ENCODE results near the gene PPP6R3. TPM values are rescaled to one million over a fixed set of nuclear protein-coding genes. Genes with fewer than 3 reads are reported as not detected.
"Not testable (repeated sequence)": the region's sequence is repeated elsewhere in the genome, so short reads cannot be mapped to it uniquely, and the experiment has no call there.

Gene PPP6R3
- total RNA-seq, 2 donors from 2014 or later: 118 to 146 TPM

GRCh38 chr11:68621826-68622225 lies 161.3 kb downstream of the PPP6R3 start:
- no peak for DNase-seq (ENCODE audit: low spot score)
- H3K4me1 ChIP-seq (replicated peaks): no peaks in the 10 kb centered on the region
- no peak overlapping the region for H3K27ac ChIP-seq
- TF ChIP-seq CTCF (IDR thresholded peaks at IDR 0.05) (no peak), POLR2AphosphoS5 (IDR thresholded peaks at IDR 0.05) (no peak), POLR2A (IDR thresholded peaks at IDR 0.05) (no peak)
- no peaks in the 10 kb centered on the region for H3K36me3 ChIP-seq
- 96% methylated on average over 2 of the region's 2 CpGs for WGBS
- H3K27me3 ChIP-seq (replicated peaks; ENCODE audit: insufficient read depth): no peaks in the 10 kb centered on the region
- H3K9me3 ChIP-seq: no peaks in the 10 kb centered on the region
- no peak overlapping the region for H3K4me3 ChIP-seq
- intact Hi-C loops (cut with DNase I): no loop called here

- H3K4me1 ChIP-seq (replicated peaks); H3K27ac ChIP-seq; H3K4me3 ChIP-seq; H3K27me3 ChIP-seq (replicated peaks; ENCODE audit: insufficient read depth); H3K9me3 ChIP-seq; H3K36me3 ChIP-seq; DNase-seq (ENCODE audit: low spot score); intact Hi-C loops (cut with DNase I): not testable (repeated sequence)
- 79% methylated on average over 9 of the region's 9 CpGs for WGBS
These were observed 163.2 kb downstream of the PPP6R3 start for GRCh38 chr11:68623706-68624105.

GRCh38 chr11:68625069-68625468 lies 164.5 kb downstream of the PPP6R3 start:
- H3K27ac ChIP-seq; H3K27me3 ChIP-seq (replicated peaks; ENCODE audit: insufficient read depth); H3K4me3 ChIP-seq; H3K9me3 ChIP-seq; H3K36me3 ChIP-seq; DNase-seq (ENCODE audit: low spot score); intact Hi-C loops (cut with DNase I); H3K4me1 ChIP-seq (replicated peaks): not testable (repeated sequence)
- WGBS: 97% methylated on average over 4 of the region's 4 CpGs

- H3K36me3 ChIP-seq; H3K4me1 ChIP-seq (replicated peaks); H3K27me3 ChIP-seq (replicated peaks; ENCODE audit: insufficient read depth); DNase-seq (ENCODE audit: low spot score); intact Hi-C loops (cut with DNase I); H3K9me3 ChIP-seq; H3K27ac ChIP-seq; H3K4me3 ChIP-seq: not testable (repeated sequence)
- 92% methylated on average over 7 of the region's 7 CpGs for WGBS
These were observed 165.7 kb downstream of the PPP6R3 start for GRCh38 chr11:68626236-68626635.

GRCh38 chr11:68628837-68629236 lies 168.3 kb downstream of the PPP6R3 start:
- H3K36me3 ChIP-seq; H3K4me1 ChIP-seq (replicated peaks); H3K4me3 ChIP-seq; intact Hi-C loops (cut with DNase I); DNase-seq (ENCODE audit: low spot score); H3K27me3 ChIP-seq (replicated peaks; ENCODE audit: insufficient read depth); H3K27ac ChIP-seq; H3K9me3 ChIP-seq: not testable (repeated sequence)
- 77% methylated on average over 5 of the region's 5 CpGs for WGBS

- H3K36me3 ChIP-seq; H3K27ac ChIP-seq; H3K9me3 ChIP-seq; DNase-seq (ENCODE audit: low spot score); H3K27me3 ChIP-seq (replicated peaks; ENCODE audit: insufficient read depth); H3K4me3 ChIP-seq; intact Hi-C loops (cut with DNase I); H3K4me1 ChIP-seq (replicated peaks): not testable (repeated sequence)
- WGBS: 89% methylated on average over 8 of the region's 8 CpGs
These were observed 171.8 kb downstream of the PPP6R3 start for GRCh38 chr11:68632375-68632774.

GRCh38 chr11:68632802-68633201 lies 172.2 kb downstream of the PPP6R3 start:
- TF ChIP-seq POLR2AphosphoS5 (IDR thresholded peaks at IDR 0.05): no peak
- peak in 2 of 4 experiments; percentile 43 for TF ChIP-seq CTCF (IDR thresholded peaks at IDR 0.05)
- no peak for TF ChIP-seq POLR2A (IDR thresholded peaks at IDR 0.05)
- DNase-seq (ENCODE audit: low spot score): peak; percentile 51

GRCh38 chr11:68634606-68635005 lies 174.1 kb downstream of the PPP6R3 start:
- H3K9me3 ChIP-seq; H3K36me3 ChIP-seq; H3K4me1 ChIP-seq (replicated peaks); H3K27me3 ChIP-seq (replicated peaks; ENCODE audit: insufficient read depth); DNase-seq (ENCODE audit: low spot score); H3K4me3 ChIP-seq; H3K27ac ChIP-seq; intact Hi-C loops (cut with DNase I): not testable (repeated sequence)
- 87% methylated on average over 7 of the region's 7 CpGs for WGBS

More at GRCh38 chr11:68632802-68633201, 172.2 kb downstream of the PPP6R3 start:
- no peaks in the 10 kb centered on the region for H3K9me3 ChIP-seq
- H3K36me3 ChIP-seq: no peaks in the 10 kb centered on the region
- H3K27me3 ChIP-seq (replicated peaks; ENCODE audit: insufficient read depth): no peaks in the 10 kb centered on the region
- no peak overlapping the region for H3K27ac ChIP-seq
- intact Hi-C loops (cut with DNase I): no loop called here
- H3K4me3 ChIP-seq: no peak overlapping the region
- 55% methylated on average over 6 of the region's 6 CpGs for WGBS
- H3K4me1 ChIP-seq (replicated peaks): no peaks in the 10 kb centered on the region

GRCh38 chr11:68635172-68635571 lies 174.6 kb downstream of the PPP6R3 start:
- DNase-seq (ENCODE audit: low spot score); H3K4me1 ChIP-seq (replicated peaks); H3K4me3 ChIP-seq; H3K36me3 ChIP-seq; H3K27me3 ChIP-seq (replicated peaks; ENCODE audit: insufficient read depth); intact Hi-C loops (cut with DNase I); H3K9me3 ChIP-seq; H3K27ac ChIP-seq: not testable (repeated sequence)
- 78% methylated on average over 7 of the region's 7 CpGs for WGBS

GRCh38 chr11:68635883-68636282 lies 175.3 kb downstream of the PPP6R3 start:
- intact Hi-C loops (cut with DNase I); H3K27me3 ChIP-seq (replicated peaks; ENCODE audit: insufficient read depth); H3K4me3 ChIP-seq; H3K36me3 ChIP-seq; H3K9me3 ChIP-seq; DNase-seq (ENCODE audit: low spot score); H3K27ac ChIP-seq; H3K4me1 ChIP-seq (replicated peaks): not testable (repeated sequence)
- WGBS: 82% methylated on average over 10 of the region's 10 CpGs

GRCh38 chr11:68639322-68639721 lies 178.8 kb downstream of the PPP6R3 start:
- H3K27ac ChIP-seq; H3K27me3 ChIP-seq (replicated peaks; ENCODE audit: insufficient read depth); H3K36me3 ChIP-seq; intact Hi-C loops (cut with DNase I); H3K4me3 ChIP-seq; H3K4me1 ChIP-seq (replicated peaks); H3K9me3 ChIP-seq; DNase-seq (ENCODE audit: low spot score): not testable (repeated sequence)
- WGBS: 62% methylated on average over 3 of the region's 3 CpGs
